Cardiac muscle cell (in vitro differentiated cells and primary cell): Measurements from ENCODE around the gene NPIPB6. TPM values are rescaled to one million over a fixed set of nuclear protein-coding genes. Genes with fewer than 3 reads are reported as not detected.

Experiments
- DNase-seq, 2 donors: peaks; one replicate each; pipeline versions ENCODE4 v3.0.0 to v3.0.0-alpha.2; 2010 to 2017; ENCODE audit warnings: low read depth in 1 of 2, low spot score in 1 of 2
- H3K27ac ChIP-seq: fragments of 200-600 bp; sonication (generic); 2 replicates; pipeline ENCODE4 v1.5.1; 2016
- H3K27me3 ChIP-seq: fragments of 200-600 bp; sonication (generic); 2 replicates; pipeline ENCODE4 v1.6.0; 2016; ENCODE audit warnings: control low read depth
- H3K36me3 ChIP-seq: fragments of 200-600 bp; sonication (generic); 2 replicates; pipeline ENCODE4 v1.5.1; 2016; ENCODE audit warnings: control low read depth
- H3K4me1 ChIP-seq: fragments of 200-600 bp; sonication (generic); 2 replicates; pipeline ENCODE4 v1.8.1; 2017; ENCODE audit warnings: low read depth, mild to moderate bottlenecking, mixed run types
- H3K4me3 ChIP-seq: fragments of 200-600 bp; sonication (generic); 2 replicates; pipeline ENCODE4 v1.5.1; 2016; ENCODE audit warnings: mild to moderate bottlenecking
- H3K9me3 ChIP-seq: fragments of 200-600 bp; sonication (generic); 2 replicates; pipeline ENCODE4 v1.5.1; 2017; ENCODE audit warnings: low read depth, mild to moderate bottlenecking, control low read depth
- polyA plus RNA-seq: library from polyadenylated mRNA; unstranded; fragments of >200 nt; fragmentation: Nextera tagmentation; extraction: Ambion mirVana; gene quantifications from 2 replicates; pipeline ENCODE4 v1.2.1, GENCODE V29; 2016
- total RNA-seq: library from RNA; depleted of rRNA; stranded (reverse); fragments of >200 nt; gene quantifications from 2 replicates; pipeline ENCODE4 v1.2.3, GENCODE V29; 2016
- TF ChIP-seq, protein P1 (sequence below): IDR thresholded peaks from 2 replicates; pipeline ENCODE4 v1.5.1; 2012; ENCODE audit warnings: low read depth, mild to moderate bottlenecking, low read length

Gene NPIPB6
- total and polyA plus RNA-seq, 2 experiments from 2014 or later, result 3.2 to 4.9 TPM

DNA sequence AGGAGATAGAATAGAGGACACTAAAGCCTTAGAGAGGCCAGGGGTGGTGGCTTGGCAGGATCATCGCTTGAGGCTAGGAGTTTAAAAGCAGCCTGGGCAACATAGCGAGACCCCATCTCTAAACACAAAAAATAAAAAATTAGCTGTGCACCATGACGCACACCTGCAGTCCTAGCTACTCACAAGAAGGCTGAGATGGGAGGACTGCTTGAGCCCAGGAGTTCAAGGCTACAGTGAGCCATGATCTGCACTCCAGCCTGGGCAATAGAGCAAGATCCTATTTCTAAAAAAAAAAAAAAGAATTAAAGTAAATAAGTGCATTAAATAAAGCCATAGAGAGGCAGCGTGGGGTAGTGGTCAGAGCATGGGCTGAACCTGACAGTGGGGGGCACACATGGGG is 51.9 kb downstream of the NPIPB6 start:
- H3K27ac ChIP-seq, result no peak overlapping the region
- no peak for DNase-seq
- no peaks in the 10 kb centered on the region for H3K36me3 ChIP-seq
- TF ChIP-seq, protein P1, sequence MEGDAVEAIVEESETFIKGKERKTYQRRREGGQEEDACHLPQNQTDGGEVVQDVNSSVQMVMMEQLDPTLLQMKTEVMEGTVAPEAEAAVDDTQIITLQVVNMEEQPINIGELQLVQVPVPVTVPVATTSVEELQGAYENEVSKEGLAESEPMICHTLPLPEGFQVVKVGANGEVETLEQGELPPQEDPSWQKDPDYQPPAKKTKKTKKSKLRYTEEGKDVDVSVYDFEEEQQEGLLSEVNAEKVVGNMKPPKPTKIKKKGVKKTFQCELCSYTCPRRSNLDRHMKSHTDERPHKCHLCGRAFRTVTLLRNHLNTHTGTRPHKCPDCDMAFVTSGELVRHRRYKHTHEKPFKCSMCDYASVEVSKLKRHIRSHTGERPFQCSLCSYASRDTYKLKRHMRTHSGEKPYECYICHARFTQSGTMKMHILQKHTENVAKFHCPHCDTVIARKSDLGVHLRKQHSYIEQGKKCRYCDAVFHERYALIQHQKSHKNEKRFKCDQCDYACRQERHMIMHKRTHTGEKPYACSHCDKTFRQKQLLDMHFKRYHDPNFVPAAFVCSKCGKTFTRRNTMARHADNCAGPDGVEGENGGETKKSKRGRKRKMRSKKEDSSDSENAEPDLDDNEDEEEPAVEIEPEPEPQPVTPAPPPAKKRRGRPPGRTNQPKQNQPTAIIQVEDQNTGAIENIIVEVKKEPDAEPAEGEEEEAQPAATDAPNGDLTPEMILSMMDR, result no peak
- no peaks in the 10 kb centered on the region for H3K9me3 ChIP-seq
- no peaks in the 10 kb centered on the region for H3K4me1 ChIP-seq
- H3K4me3 ChIP-seq, result no peak overlapping the region
- H3K27me3 ChIP-seq, result no peaks in the 10 kb centered on the region

DNA sequence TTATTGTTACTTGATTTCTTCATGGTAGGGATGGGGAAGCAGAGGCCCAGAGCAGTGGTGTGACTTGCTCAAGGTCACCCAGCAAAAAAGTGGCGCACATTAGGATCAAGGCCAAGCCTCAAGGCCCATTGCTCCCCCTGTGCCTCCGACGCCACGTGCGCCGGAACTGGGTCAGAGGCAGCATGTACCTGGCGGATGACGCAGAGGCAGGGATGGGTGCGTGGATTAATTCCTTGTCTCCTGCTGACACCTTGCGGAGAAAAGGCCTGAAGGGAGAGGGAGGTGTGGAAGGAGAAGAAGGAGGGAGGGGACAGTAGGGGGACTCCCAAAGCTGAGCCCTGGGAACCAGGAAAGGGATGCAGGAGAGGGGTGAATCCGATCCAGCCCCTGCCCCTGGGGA is 52.5 kb downstream of the NPIPB6 start:
- Histone ChIP-seq H3K4me3 (no peak overlapping the region), H3K36me3 (no peaks in the 10 kb centered on the region), H3K27me3 (no peaks in the 10 kb centered on the region), H3K4me1 (no peaks in the 10 kb centered on the region), H3K27ac (no peak overlapping the region), H3K9me3 (no peaks in the 10 kb centered on the region)
- TF ChIP-seq, protein P1, result no peak
- no peak for DNase-seq

DNA sequence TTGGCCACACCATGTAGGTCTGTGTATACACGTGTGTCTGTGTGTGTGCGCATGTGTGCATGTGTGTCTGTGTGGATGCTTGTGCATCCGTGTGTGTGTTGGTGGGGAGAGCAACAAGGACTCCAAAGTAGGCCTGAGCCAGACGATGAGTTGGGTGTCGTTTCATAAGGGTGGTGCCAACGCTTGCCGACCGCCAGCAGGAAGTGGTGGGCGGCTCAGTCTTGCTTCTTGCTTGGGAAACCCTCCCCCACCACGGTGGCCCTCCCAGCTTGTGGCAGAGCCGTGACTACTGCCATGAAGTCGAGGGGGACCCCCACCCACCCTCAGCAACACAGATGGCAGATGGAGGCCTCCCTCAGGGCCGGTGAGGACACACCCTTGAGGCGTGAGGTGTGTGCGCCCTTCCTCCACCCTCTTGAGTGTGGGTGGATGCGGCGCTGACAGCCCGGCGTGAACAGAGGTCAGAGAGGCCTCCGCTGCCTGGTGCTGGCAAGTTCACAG is 53.4 kb downstream of the NPIPB6 start:
- Histone ChIP-seq H3K36me3 (no peaks in the 10 kb centered on the region), H3K4me1 (no peaks in the 10 kb centered on the region), H3K4me3 (no peak overlapping the region), H3K27ac (no peak overlapping the region), H3K27me3 (no peaks in the 10 kb centered on the region), H3K9me3 (no peaks in the 10 kb centered on the region)
- no peak for DNase-seq
- TF ChIP-seq, protein P1, result no peak

DNA sequence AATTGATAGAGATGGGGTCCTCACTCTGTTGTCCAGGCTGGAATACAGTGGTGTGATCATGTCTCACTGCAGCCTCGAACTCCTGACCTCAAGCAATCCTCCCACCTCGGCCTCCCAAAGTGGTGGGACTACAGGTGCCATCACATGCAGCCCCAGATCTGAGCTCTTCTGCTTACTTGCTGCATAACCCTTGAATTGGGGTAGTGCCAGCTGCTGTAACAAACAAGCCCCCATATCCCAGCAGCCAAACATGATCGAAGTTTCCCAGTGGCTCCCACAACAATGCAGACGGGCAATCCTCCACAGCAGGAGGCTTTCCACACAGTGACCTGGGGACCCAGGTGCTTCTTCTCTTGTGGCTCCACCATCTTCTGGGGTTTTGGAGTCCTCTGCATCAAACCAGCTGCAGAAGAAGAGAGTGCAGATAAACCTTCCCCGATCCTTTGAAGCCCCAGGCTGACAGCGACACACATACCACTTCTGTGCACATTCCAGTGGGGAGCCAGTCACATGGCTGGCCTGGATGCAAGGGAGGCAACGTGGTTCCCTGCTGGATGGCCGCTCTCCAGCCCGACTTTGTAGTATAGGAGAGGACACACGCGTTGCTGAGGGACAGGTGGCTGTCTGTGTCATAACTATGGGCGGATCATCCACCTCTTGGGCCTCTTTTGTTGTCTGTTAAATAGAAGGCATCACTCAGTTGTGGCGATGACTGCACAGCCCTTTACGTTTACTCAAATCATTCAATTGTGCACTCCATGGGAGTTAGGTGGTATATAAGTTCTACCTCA is 54.3 kb downstream of the NPIPB6 start:
- no peaks in the 10 kb centered on the region for H3K27me3 ChIP-seq
- H3K4me1 ChIP-seq, result no peaks in the 10 kb centered on the region
- no peak for DNase-seq
- no peaks in the 10 kb centered on the region for H3K9me3 ChIP-seq
- no peak overlapping the region for H3K27ac ChIP-seq
- TF ChIP-seq, protein P1, result no peak
- H3K4me3 ChIP-seq, result no peak overlapping the region
- no peaks in the 10 kb centered on the region for H3K36me3 ChIP-seq

DNA sequence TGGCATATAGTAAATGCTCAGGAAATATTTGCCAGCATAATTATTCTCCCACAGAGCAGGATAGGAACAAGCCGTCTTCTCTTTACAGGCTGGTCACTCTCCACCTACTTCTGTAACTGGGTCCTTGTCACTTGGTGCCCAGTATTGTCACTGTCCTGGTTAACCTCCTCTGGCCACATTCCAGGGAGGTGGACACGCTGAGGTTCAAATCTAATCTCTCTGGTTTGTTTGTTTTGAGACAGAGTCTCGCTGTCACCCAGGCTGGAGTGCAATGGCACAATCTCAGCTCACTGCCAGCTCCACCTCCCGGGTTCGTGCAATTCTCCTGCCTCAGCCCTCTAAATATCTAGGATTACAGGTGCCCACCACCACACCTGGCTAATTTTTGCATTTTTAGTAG is 55.4 kb downstream of the NPIPB6 start:
- no peaks in the 10 kb centered on the region for H3K9me3 ChIP-seq
- H3K27me3 ChIP-seq, result no peaks in the 10 kb centered on the region
- no peak overlapping the region for H3K4me3 ChIP-seq
- DNase-seq, result no peak
- H3K36me3 ChIP-seq, result no peaks in the 10 kb centered on the region
- no peak overlapping the region for H3K27ac ChIP-seq
- no peaks in the 10 kb centered on the region for H3K4me1 ChIP-seq
- TF ChIP-seq, protein P1, result no peak
